Peyer's patch (tissue), 4 donors: ENCODE measurements around the gene SKAP2. TPM values are rescaled to one million over a fixed set of nuclear protein-coding genes. Genes with fewer than 3 reads are reported as not detected.

Experiments
- DNase-seq, 3 donors: peaks; one replicate each; pipeline ENCODE4 v3.0.0-alpha.2; 2017 to 2019
- H3K27ac ChIP-seq, 4 donors: fragments of 200-600 bp; sonication (generic); one replicate each; pipeline ENCODE4 v1.5.1; 2016 to 2019
- H3K27me3 ChIP-seq, 2 donors: fragments of 200-600 bp; sonication (generic); one replicate each; pipeline ENCODE4 v1.5.1; 2019
- H3K36me3 ChIP-seq, 3 donors: fragments of 200-600 bp; sonication (generic); one replicate each; pipeline ENCODE4 v1.5.1; 2016 to 2019
- H3K4me1 ChIP-seq, 4 donors: fragments of 200-600 bp; sonication (generic); one replicate each; pipeline ENCODE4 v1.5.1; 2016 to 2019
- H3K4me3 ChIP-seq, 4 donors: fragments of 200-600 bp; sonication (generic); 1 replicate in 3 of 4; 2 replicates in 1 of 4; pipeline ENCODE4 v1.5.1; 2016 to 2019; ENCODE audit warnings: mild to moderate bottlenecking in 1 of 4
- H3K9me3 ChIP-seq, 4 donors: fragments of 200-600 bp; sonication (generic); one replicate each; pipeline ENCODE4 v1.5.1; 2016 to 2019; ENCODE audit warnings: mild to moderate bottlenecking in 1 of 4
- POLR2A ChIP-seq, 2 donors: fragments of 450-650 bp; IDR thresholded peaks; one replicate each; pipeline ENCODE4 v1.5.1; 2017; ENCODE audit warnings: antibody characterized with exemption in 2 of 2, mild to moderate bottlenecking in 2 of 2, moderate library complexity in 2 of 2
- total RNA-seq, 4 donors: library from RNA; depleted of rRNA; stranded (reverse); fragments of >200 nt; gene quantifications; one replicate each; pipeline ENCODE4 v1.1.0, GENCODE V29; 2016
- TF ChIP-seq, protein P1 (sequence below), 6 experiments: fragments of 450-650 bp in 4 of 6; fragments of 200-600 bp in 2 of 6; sonication (generic) in 1 of 6; IDR thresholded peaks; one replicate each; pipeline ENCODE4 v1.5.1; 2017 to 2019; ENCODE audit warnings: antibody characterized with exemption in 6 of 6, mild to moderate bottlenecking in 3 of 6, moderate library complexity in 1 of 6

SKAP2 gene
- total RNA-seq, 4 donors from 2014 or later, result 32.2 to 101 (median 37.9) TPM

DNA sequence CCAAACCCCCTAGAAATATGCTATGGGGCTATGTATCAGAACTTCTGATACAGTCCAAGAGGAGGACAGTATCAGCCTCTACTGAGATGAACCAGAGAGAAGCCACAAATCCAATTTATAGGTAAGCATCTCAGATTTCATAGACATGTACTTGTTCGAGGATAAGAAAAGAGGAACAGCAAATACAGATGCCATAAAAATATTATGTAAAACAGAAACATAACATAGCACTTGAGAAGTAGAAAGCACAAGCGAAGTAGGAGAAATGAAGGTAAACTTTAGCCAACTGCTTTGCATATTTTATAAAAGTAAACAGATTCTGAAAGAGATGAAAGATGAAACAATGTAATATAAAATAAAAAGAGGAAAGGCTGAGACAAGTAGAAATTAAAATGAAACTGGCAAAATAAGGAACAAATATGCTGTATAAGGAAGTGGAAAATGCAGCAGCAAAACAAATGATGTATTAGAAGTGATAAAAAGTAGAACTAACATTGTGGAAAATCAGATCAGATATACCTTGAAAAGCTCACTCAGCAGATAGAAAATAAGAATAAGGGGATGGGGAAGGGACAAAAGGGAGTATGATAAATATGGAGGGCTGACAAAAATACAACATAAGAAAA, 135.1 kb downstream of the SKAP2 start:
- Histone ChIP-seq H3K4me3 (no peak overlapping the region), H3K27ac (no peak overlapping the region), H3K36me3 (no peaks in the 10 kb centered on the region), H3K9me3 (no peaks in the 10 kb centered on the region), H3K27me3 (no peaks in the 10 kb centered on the region), H3K4me1 (no peaks in the 10 kb centered on the region)
- DNase-seq, result no peak
- TF ChIP-seq, protein P1, sequence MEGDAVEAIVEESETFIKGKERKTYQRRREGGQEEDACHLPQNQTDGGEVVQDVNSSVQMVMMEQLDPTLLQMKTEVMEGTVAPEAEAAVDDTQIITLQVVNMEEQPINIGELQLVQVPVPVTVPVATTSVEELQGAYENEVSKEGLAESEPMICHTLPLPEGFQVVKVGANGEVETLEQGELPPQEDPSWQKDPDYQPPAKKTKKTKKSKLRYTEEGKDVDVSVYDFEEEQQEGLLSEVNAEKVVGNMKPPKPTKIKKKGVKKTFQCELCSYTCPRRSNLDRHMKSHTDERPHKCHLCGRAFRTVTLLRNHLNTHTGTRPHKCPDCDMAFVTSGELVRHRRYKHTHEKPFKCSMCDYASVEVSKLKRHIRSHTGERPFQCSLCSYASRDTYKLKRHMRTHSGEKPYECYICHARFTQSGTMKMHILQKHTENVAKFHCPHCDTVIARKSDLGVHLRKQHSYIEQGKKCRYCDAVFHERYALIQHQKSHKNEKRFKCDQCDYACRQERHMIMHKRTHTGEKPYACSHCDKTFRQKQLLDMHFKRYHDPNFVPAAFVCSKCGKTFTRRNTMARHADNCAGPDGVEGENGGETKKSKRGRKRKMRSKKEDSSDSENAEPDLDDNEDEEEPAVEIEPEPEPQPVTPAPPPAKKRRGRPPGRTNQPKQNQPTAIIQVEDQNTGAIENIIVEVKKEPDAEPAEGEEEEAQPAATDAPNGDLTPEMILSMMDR (IDR thresholded peaks at IDR 0.05), result no peak
- no peak for TF ChIP-seq POLR2A (IDR thresholded peaks at IDR 0.05)

GRCh38 chr7:26726051-26726450, 138.3 kb downstream of the SKAP2 start:
- H3K4me1 ChIP-seq, result no peaks in the 10 kb centered on the region
- no peaks in the 10 kb centered on the region for H3K36me3 ChIP-seq
- no peak for TF ChIP-seq POLR2A (IDR thresholded peaks at IDR 0.05)
- DNase-seq, result no peak
- H3K9me3 ChIP-seq, result no peaks in the 10 kb centered on the region
- H3K27ac ChIP-seq, result no peak overlapping the region
- H3K27me3 ChIP-seq, result no peaks in the 10 kb centered on the region
- no peak overlapping the region for H3K4me3 ChIP-seq

DNA sequence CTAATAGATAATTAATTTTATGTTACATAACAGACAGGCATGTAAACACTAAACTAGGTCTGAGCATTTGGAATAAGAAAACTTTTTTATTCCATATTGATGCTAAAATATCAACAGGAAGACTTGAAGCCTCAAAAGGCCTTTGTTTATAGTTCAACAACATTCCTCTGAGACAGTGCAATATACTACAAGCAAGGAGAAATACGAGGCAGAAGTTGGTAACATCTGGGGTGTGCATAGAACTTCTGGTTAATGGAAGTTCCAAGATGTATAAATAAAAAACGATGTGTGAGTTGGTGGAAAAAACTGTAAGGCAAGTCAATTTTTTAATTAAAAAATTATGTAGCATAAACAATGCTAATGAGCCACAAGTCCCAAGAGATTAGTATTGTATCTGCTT, 139.6 kb downstream of the SKAP2 start:
- Histone ChIP-seq H3K27ac (no peak overlapping the region), H3K4me1 (no peaks in the 10 kb centered on the region), H3K36me3 (no peaks in the 10 kb centered on the region), H3K27me3 (no peaks in the 10 kb centered on the region), H3K9me3 (no peaks in the 10 kb centered on the region), H3K4me3 (no peak overlapping the region)
- TF ChIP-seq, protein P1 (IDR thresholded peaks at IDR 0.05), result no peak
- TF ChIP-seq POLR2A (IDR thresholded peaks at IDR 0.05), result no peak
- no peak for DNase-seq

GRCh38 chr7:26723129-26723528, 141.3 kb downstream of the SKAP2 start:
- Histone ChIP-seq H3K36me3 (no peaks in the 10 kb centered on the region), H3K27me3 (no peaks in the 10 kb centered on the region), H3K9me3 (no peaks in the 10 kb centered on the region), H3K27ac (no peak overlapping the region), H3K4me1 (no peaks in the 10 kb centered on the region), H3K4me3 (no peak overlapping the region)
- DNase-seq, result no peak
- TF ChIP-seq, protein P1 (IDR thresholded peaks at IDR 0.05), result no peak
- TF ChIP-seq POLR2A (IDR thresholded peaks at IDR 0.05), result no peak

DNA sequence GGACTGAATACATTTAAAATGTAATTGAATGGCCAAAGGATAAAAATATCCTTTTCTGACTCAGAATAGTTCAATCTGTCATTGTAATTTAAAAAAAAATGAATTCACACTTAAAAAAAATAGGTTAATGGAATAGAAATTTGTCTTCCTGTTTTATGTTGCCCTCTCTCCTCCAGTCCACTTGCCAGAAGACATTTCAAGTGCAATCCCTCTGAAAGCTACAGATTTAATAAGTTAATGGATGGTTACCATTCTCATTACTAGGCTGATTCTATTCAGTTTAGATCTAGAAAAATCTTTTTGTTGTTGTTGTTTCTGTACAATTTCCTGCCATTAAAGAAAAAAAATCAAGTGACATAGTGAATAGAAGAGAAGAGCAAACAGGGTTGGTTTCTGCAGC, 142.9 kb downstream of the SKAP2 start:
- no peaks in the 10 kb centered on the region for H3K27me3 ChIP-seq
- no peaks in the 10 kb centered on the region for H3K4me1 ChIP-seq
- no peaks in the 10 kb centered on the region for H3K9me3 ChIP-seq
- DNase-seq, result no peak
- no peak for TF ChIP-seq POLR2A (IDR thresholded peaks at IDR 0.05)
- TF ChIP-seq, protein P1 (IDR thresholded peaks at IDR 0.05), result no peak
- H3K4me3 ChIP-seq, result no peak overlapping the region
- H3K27ac ChIP-seq, result no peak overlapping the region
- no peaks in the 10 kb centered on the region for H3K36me3 ChIP-seq

DNA sequence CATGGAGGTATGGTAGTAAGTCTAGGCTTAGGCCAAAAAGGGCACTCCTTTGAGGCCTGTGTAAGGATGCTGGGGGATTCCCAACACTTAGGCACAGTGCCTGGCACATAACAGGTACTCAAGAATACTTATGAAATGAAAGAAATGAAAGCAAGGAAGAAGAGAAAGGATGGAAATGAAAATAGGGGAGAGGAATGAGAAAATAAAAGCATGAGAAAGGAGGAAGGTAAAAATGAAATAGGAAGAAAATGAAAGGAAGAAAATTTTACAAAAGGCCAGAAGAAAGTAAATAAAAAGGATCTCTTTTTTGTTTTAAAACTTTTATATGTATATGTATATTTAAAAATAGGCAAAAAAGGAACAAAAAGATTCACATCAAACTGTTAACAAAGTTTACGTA, 146.3 kb downstream of the SKAP2 start:
- Histone ChIP-seq H3K36me3 (no peaks in the 10 kb centered on the region), H3K27me3 (no peaks in the 10 kb centered on the region), H3K9me3 (no peaks in the 10 kb centered on the region), H3K4me1 (no peaks in the 10 kb centered on the region), H3K4me3 (no peak overlapping the region), H3K27ac (no peak overlapping the region)
- TF ChIP-seq, protein P1 (IDR thresholded peaks at IDR 0.05), result no peak
- no peak for TF ChIP-seq POLR2A (IDR thresholded peaks at IDR 0.05)
- no peak for DNase-seq
